K562 (cell line): ENCODE measurements around the gene IL36RN. TPM values are rescaled to one million over a fixed set of nuclear protein-coding genes. Genes with fewer than 3 reads are reported as not detected.

Experiments used
- ATAC-seq: fragments of 200-7000 bp; cut with Tn5 transposase; 3 replicates; pipeline ENCODE4 v1.9.1; 2020; ENCODE audit warnings: moderate library complexity
- BruUV-seq: library from RNA; stranded (reverse); fragments of 400-500 nt; replicated peaks from 2 replicates; lab custom pipeline; 2021; lab: Mats Ljungman, UMichigan
- CTCF ChIA-PET: fragments of 300-600 bp; formaldehyde crosslinking; extraction: SDS; loops from one replicate; lab custom pipeline; 2021; ENCODE audit warnings: low intra/inter-chr PET ratio; lab: Yijun Ruan, JAX
- POLR2A ChIA-PET: fragments of 300-600, 350-650 bp; sonication (Branson Sonifier 250); formaldehyde crosslinking; extraction: SDS; loops from one replicate; lab custom pipeline; 2021; ENCODE audit warnings: antibody characterized with exemption, inconsistent platforms; lab: Yijun Ruan, JAX
- DNase-seq, 4 experiments: peaks; one replicate each; pipeline versions ENCODE4 v3.0.0 to v3.0.0-alpha.2; 2011 to 2018; ENCODE audit warnings: low spot score in 3 of 4, mixed read lengths in 3 of 4; ENCODE audit errors: extremely low read depth in 1 of 4
- FAIRE-seq: peaks from 2 replicates; lab custom pipeline; 2011; peaks lifted over from hg19 to GRCh38; lab: Jason Lieb, UNC
- H2AFZ ChIP-seq: 2 replicates; pipeline ENCODE4 v1.6.0; 2011; ENCODE audit warnings: low read depth, low read length, control low read depth, inconsistent platforms
- H3K27ac ChIP-seq: fragments of 200-600 bp; 3 replicates; pipeline ENCODE4 v1.8.0; 2011; ENCODE audit warnings: low read depth, mild to moderate bottlenecking, control low read depth, inconsistent platforms, low read length, moderate library complexity, mixed read lengths; ENCODE audit errors: extremely low read depth
- H3K27me3 ChIP-seq, 2 experiments: fragments of 300-600 bp in 1 of 2; 2 replicates in 1 of 2; 3 replicates in 1 of 2; pipeline versions ENCODE4 v1.6.0 to v1.8.0; 2011; ENCODE audit warnings: inconsistent platforms in 2 of 2, low read length in 2 of 2, mild to moderate bottlenecking in 1 of 2, mixed read lengths in 1 of 2, moderate library complexity in 1 of 2; ENCODE audit not compliant: control insufficient read depth in 2 of 2, insufficient read depth in 2 of 2
- H3K36me3 ChIP-seq: fragments of 300-600 bp; 3 replicates; pipeline ENCODE4 v1.8.0; 2011; ENCODE audit warnings: mild to moderate bottlenecking, low read length, inconsistent platforms; ENCODE audit not compliant: control insufficient read depth, insufficient read depth
- H3K4me1 ChIP-seq, 2 experiments: fragments of 200-600 bp in 1 of 2; replicated peaks in 1 of 2; 2 replicates in 1 of 2; 3 replicates in 1 of 2; pipeline versions ENCODE4 v1.5.1 to v1.8.0; 2011; ENCODE audit warnings: inconsistent platforms in 2 of 2, low read length in 2 of 2, mild to moderate bottlenecking in 1 of 2, mixed read lengths in 1 of 2, moderate library complexity in 1 of 2; ENCODE audit not compliant: control insufficient read depth in 2 of 2, insufficient read depth in 2 of 2
- H3K4me2 ChIP-seq: 2 replicates; pipeline ENCODE4 v1.6.1; 2011; ENCODE audit warnings: low read length, control low read depth, inconsistent platforms, mixed read lengths; ENCODE audit not compliant: insufficient read depth
- H3K4me3 ChIP-seq: fragments of 200-600 bp; sonication (generic), shearing (Covaris generic); 2 replicates; pipeline ENCODE4 v1.5.1; 2016; ENCODE audit warnings: control low read depth, inconsistent platforms
- H3K79me2 ChIP-seq: fragments of 200-600 bp; 3 replicates; pipeline ENCODE4 v1.8.0; 2011; ENCODE audit warnings: low read length, inconsistent platforms; ENCODE audit not compliant: control insufficient read depth, insufficient read depth
- H3K9ac ChIP-seq, 2 experiments: 2 replicates each; pipeline versions ENCODE4 v1.6.0 to v1.6.1; 2011; ENCODE audit warnings: low read depth in 2 of 2, low read length in 2 of 2, control low read depth in 1 of 2, inconsistent platforms in 1 of 2, mild to moderate bottlenecking in 1 of 2, mixed read lengths in 1 of 2; ENCODE audit not compliant: insufficient read depth in 1 of 2
- H3K9me1 ChIP-seq: one replicate; pipeline ENCODE4 v1.6.0; 2011; ENCODE audit warnings: inconsistent platforms, mild to moderate bottlenecking, low read length, moderate library complexity; ENCODE audit not compliant: control insufficient read depth, insufficient read depth
- H3K9me3 ChIP-seq: replicated peaks from 2 replicates; pipeline ENCODE4 v1.5.1; 2011; ENCODE audit warnings: low read depth, low read length, inconsistent platforms; ENCODE audit not compliant: control insufficient read depth, insufficient read depth
- H4K20me1 ChIP-seq: replicated peaks from 2 replicates; pipeline ENCODE4 v1.6.1; 2011; ENCODE audit warnings: low read length, inconsistent platforms, mixed read lengths; ENCODE audit not compliant: control insufficient read depth, insufficient read depth
- FOXP4 ChIP-seq: sonication (generic); formaldehyde crosslinking; IDR thresholded peaks from 2 replicates; pipeline ENCODE4 v1.8.0; 2022; ENCODE audit warnings: mild to moderate bottlenecking, missing genetic modification reagents, borderline replicate concordance
- RAD51 ChIP-seq: fragments of 450-650 bp; IDR thresholded peaks from 2 replicates; pipeline ENCODE4 v1.7.1; 2016; ENCODE audit warnings: low read depth, mild to moderate bottlenecking, borderline replicate concordance
- RCOR1 ChIP-seq, 2 experiments: IDR thresholded peaks; 2 replicates each; pipeline ENCODE4 v1.6.1; 2012; ENCODE audit warnings: low read depth in 2 of 2, low read length in 2 of 2, borderline replicate concordance in 1 of 2, improper control_type of control experiment in 1 of 2
- ZNF76 ChIP-seq: fragments of 250-450 bp; sonication (Bioruptor Pico); IDR thresholded peaks from 2 replicates; pipeline ENCODE4 v1.4.0; 2020; ENCODE audit warnings: mild to moderate bottlenecking, moderate library complexity, borderline replicate concordance
- WGBS: fragments of 100-300 bp; shearing (Covaris generic); methylation state at CpG from one replicate; pipeline ENCODE4 v1.1.6; 2016; ENCODE audit warnings: low coverage, mixed read lengths; ENCODE audit not compliant: insufficient coverage; ENCODE audit errors: missing lambda C conversion rate; 5-methylcytosine and 5-hydroxymethylcytosine counted together
- in situ Hi-C: fragments of 300-500 bp; cut with MboI; formaldehyde crosslinking; loops from 4 replicates; pipeline ENCODE4 v1.15.0; 2018; ENCODE audit warnings: inconsistent platforms, mixed read lengths
- intact Hi-C: fragments of 100-400 bp; cut with micrococcal nuclease; formaldehyde crosslinking; loops from 2 replicates; pipeline ENCODE4 v1.14.2; 2022
- polyA plus RNA-seq, 8 experiments: library from polyadenylated mRNA; depleted of rRNA in 4 of 8; stranded (reverse) in 5 of 8; unstranded in 3 of 8; fragments of >200 nt; fragmentation: Nextera tagmentation in 2 of 8; fragmentation: Illumina TruSeq in 1 of 8; extraction: Ambion mirVana in 2 of 8; extraction: Trizol in 1 of 8; gene quantifications; 2 replicates each; pipeline versions ENCODE4 v1.2.1 to v1.2.3, GENCODE V29; 2011 to 2014; ENCODE audit warnings: inconsistent platforms in 1 of 8, missing spikeins in 1 of 8
- total RNA-seq, 7 experiments: library from RNA; depleted of rRNA in 6 of 7; stranded (reverse); fragments of >200 nt in 6 of 7; fragmentation: Illumina TruSeq in 2 of 7; extraction: Trizol in 2 of 7; gene quantifications; 2 replicates each; pipeline versions ENCODE4 v1.2.1 to v1.2.3, GENCODE V29; 2011 to 2021; ENCODE audit warnings: low replicate concordance in 1 of 7
- TF ChIP-seq, protein P1 (sequence below), 2 experiments: IDR thresholded peaks in 1 of 2; conservative IDR thresholded peaks in 1 of 2; 2 replicates each; pipeline ENCODE4 v1.6.1; 2016; ENCODE audit warnings: low read depth in 2 of 2, mild to moderate bottlenecking in 1 of 2, missing compliant biosample characterization in 1 of 2, missing genetic modification characterization in 1 of 2, moderate library complexity in 1 of 2

Gene IL36RN
- total and polyA plus RNA-seq, 9 of the 15 experiments (the other 6 are each of a cell fraction or from before 2014, with no cell fraction given), result not detected

DNA sequence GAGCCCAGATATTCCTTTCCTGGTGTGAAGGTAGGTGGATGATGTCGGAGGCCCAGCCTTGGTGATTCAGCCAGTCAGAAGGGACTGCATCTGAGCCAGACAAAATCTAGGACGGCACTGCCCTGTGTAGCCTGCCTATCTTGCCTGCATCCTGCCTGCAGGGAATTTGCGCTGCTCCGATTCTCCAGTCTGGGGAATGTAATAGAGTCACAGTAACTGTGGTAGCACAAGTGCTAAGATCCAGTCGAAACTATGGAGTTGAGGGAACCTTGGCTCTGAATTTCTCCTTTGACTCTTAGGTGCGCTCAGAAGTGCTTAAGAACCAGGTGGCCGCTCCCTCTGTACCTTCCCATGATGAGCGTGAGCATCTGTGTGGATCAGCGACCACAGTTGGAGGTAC is 22.2 kb upstream of the IL36RN start (continued):
- TF ChIP-seq, protein P1, sequence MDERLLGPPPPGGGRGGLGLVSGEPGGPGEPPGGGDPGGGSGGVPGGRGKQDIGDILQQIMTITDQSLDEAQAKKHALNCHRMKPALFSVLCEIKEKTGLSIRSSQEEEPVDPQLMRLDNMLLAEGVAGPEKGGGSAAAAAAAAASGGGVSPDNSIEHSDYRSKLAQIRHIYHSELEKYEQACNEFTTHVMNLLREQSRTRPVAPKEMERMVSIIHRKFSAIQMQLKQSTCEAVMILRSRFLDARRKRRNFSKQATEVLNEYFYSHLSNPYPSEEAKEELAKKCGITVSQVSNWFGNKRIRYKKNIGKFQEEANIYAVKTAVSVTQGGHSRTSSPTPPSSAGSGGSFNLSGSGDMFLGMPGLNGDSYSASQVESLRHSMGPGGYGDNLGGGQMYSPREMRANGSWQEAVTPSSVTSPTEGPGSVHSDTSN (CRISPR knock-in tag; IDR thresholded peaks at IDR 0.05; ENCODE audit: low read depth), result no peak
- TF ChIP-seq, protein P1 (tag; conservative IDR thresholded peaks at IDR 0.05; ENCODE audit: low read depth), result no peak
- TF ChIP-seq, all 486 proteins: peak for 0

DNA sequence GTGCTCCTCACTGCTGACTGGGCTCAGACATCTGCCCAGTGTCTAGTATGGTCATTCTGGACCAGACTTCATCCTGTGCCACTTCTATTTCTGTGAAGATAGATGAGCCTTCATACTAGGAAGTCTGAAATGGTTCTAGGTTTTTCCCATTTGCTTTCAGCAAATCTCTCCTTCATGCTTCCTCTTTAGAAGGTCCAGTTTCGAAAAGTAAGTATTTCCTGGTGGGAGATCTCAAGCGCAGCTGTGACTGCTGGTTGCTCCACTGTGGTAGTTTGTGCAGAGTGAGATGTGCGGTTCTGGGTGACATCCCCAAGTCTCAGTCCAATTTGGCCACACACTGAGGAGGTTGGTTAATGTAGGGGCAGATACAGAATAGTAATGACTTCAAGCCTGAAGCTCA is 20.7 kb upstream of the IL36RN start:
- intact Hi-C loops, result no loop called here
- ATAC-seq (no peak), FAIRE-seq (no peak), DNase-seq (no peak)
- Histone ChIP-seq H3K79me2 (no peaks in the 10 kb centered on the region), H3K27ac (no peak overlapping the region), H3K9me3 (no peaks in the 10 kb centered on the region), H3K4me3 (no peak overlapping the region), H3K4me2 (no peak overlapping the region), H4K20me1 (no peaks in the 10 kb centered on the region), H3K9me1 (no peaks in the 10 kb centered on the region), H3K4me1 (peaks cover 0 to 11% of the 10 kb centered on the region in 2 experiments; a peak in 2 of 5 replicates), H3K36me3 (no peaks in the 10 kb centered on the region), H3K27me3 (no peaks in the 10 kb centered on the region)
- BruUV-seq, result no TSS peak
- in situ Hi-C loops, result no loop called here
- CTCF ChIA-PET, result no interaction called here
- POLR2A ChIA-PET, result no interaction called here
- TF ChIP-seq ZNF76 (CRISPR knock-in tag), result no peak
- no peak for TF ChIP-seq FOXP4 (CRISPR knock-in tag)
- TF ChIP-seq RAD51, result no peak
- no peak for TF ChIP-seq RCOR1 (IDR thresholded peaks at IDR 0.05; ENCODE audit: borderline replicate concordance in 1 of 2, low read depth in 2 of 2, low read length in 2 of 2)
- TF ChIP-seq, all 486 proteins: peak for 0
- 28% methylated on average over 3 of the region's 3 CpGs for WGBS
- Histone ChIP-seq H2AFZ (no peak overlapping the region; the same call in 1 of the 2 replicates), H3K9ac (no peak overlapping the region)
